ENCODE results near the gene SPATA7. TPM values are rescaled to one million over a fixed set of nuclear protein-coding genes. Genes with fewer than 3 reads are reported as not detected.

SPATA7 gene
- total and polyA plus RNA-seq, 10 of the 15 experiments (the other 5 are each of a cell fraction or from before 2014, with no cell fraction given) = 0.39 to 3.0 (median 2.2) TPM

- CTCF ChIA-PET = no interaction called here
- ATAC-seq = no peak
These were observed 3.4 kb downstream of the SPATA7 start for GRCh38 chr14:88388741-88389282.

GRCh38 chr14:88392609-88393008, 7.2 kb downstream of the SPATA7 start:
- FAIRE-seq (no peak), ATAC-seq (no peak), DNase-seq (ENCODE audit: low read depth, low spot score) (no peak)
- H3K4me2 ChIP-seq (ENCODE audit: control insufficient read depth, insufficient read depth) = no peak overlapping the region
- ChIA-PET RAD21 (ENCODE audit: unreplicated experiment) (no interaction called here), POLR2A (no interaction called here), SMC1A (ENCODE audit: uncharacterized antibody, unreplicated experiment) (interaction anchor here (1.8 kb wide), 1 partner anchor 12 kb away, joined by 6 read pairs; no protein-coding TSS in a partner anchor), CTCF (interaction anchor here (1.2 to 3.9 kb wide), 3 partner anchors 8 to 204 kb away, joined by 4 to 14 read pairs (median 5); no protein-coding TSS in a partner anchor)
- no peak for TF ChIP-seq BHLHE40 (IDR thresholded peaks at IDR 0.05; ENCODE audit: borderline replicate concordance in 1 of 2, low read depth in 2 of 2, low read length in 1 of 2)
- no peak for TF ChIP-seq SMC3 (IDR thresholded peaks at IDR 0.05; ENCODE audit: borderline replicate concordance, low read length)
- no peak for TF ChIP-seq ETV6 (conservative IDR thresholded peaks at IDR 0.05 in 1 of 2, IDR thresholded peaks at IDR 0.05 in 1 of 2; ENCODE audit: borderline replicate concordance in 1 of 2, low read depth in 1 of 2)
- TF ChIP-seq ZSCAN29 (IDR thresholded peaks at IDR 0.05) = no peak
- TF ChIP-seq HSF1 (IDR thresholded peaks at IDR 0.05; ENCODE audit: low read depth, low read length) = no peak
- TF ChIP-seq NR2C1 (IDR thresholded peaks at IDR 0.05) = no peak
- no peak for TF ChIP-seq HDAC2 (IDR thresholded peaks at IDR 0.05)
- H3K79me2 ChIP-seq (ENCODE audit: control insufficient read depth, insufficient read depth, low read length) = no peaks in the 10 kb centered on the region
- H4K20me1 ChIP-seq (ENCODE audit: control insufficient read depth, insufficient read depth) = no peaks in the 10 kb centered on the region
- no peaks in the 10 kb centered on the region for H3K4me1 ChIP-seq (ENCODE audit: control insufficient read depth, insufficient read depth, low read length)
- in situ Hi-C loops (cut with MboI) = no loop called here
- intact Hi-C loops (cut with micrococcal nuclease; ENCODE audit: unreplicated experiment) = no loop called here
- 95% methylated on average over 2 of the region's 2 CpGs for WGBS (ENCODE audit: insufficient coverage, insufficient replicate concordance, low lambda C conversion rate, missing lambda C conversion rate)
- H3K9ac ChIP-seq (ENCODE audit: control insufficient read depth, insufficient read depth, low read length) = no peak overlapping the region
- H3K27me3 ChIP-seq (replicated peaks in 1 of 2; ENCODE audit: control insufficient read depth in 2 of 2, insufficient read depth in 2 of 2, low read length in 1 of 2) = no peaks in the 10 kb centered on the region
- H3K36me3 ChIP-seq (ENCODE audit: control insufficient read depth in 2 of 2, insufficient read depth in 2 of 2, low read length in 1 of 2) = no peaks in the 10 kb centered on the region
- H3K4me3 ChIP-seq = no peak overlapping the region
- no peak overlapping the region for H3K27ac ChIP-seq (ENCODE audit: control insufficient read depth, insufficient read depth)
- H2AFZ ChIP-seq (ENCODE audit: control insufficient read depth, low read depth, low read length) = no peak overlapping the region
- BruUV-seq (replicated peaks) = no TSS peak
- H3K9me3 ChIP-seq (replicated peaks; ENCODE audit: control insufficient read depth, insufficient read depth, low read length) = no peaks in the 10 kb centered on the region

More at GRCh38 chr14:88388741-88389282, 3.4 kb downstream of the SPATA7 start:
- Histone ChIP-seq H4K20me1 (ENCODE audit: control insufficient read depth, insufficient read depth) (no peaks in the 10 kb centered on the region), H3K4me2 (ENCODE audit: control insufficient read depth, insufficient read depth) (no peak overlapping the region), H2AFZ (ENCODE audit: control insufficient read depth, low read depth, low read length) (no peak overlapping the region), H3K27ac (ENCODE audit: control insufficient read depth, insufficient read depth) (no peak overlapping the region), H3K9me3 (replicated peaks; ENCODE audit: control insufficient read depth, insufficient read depth, low read length) (no peaks in the 10 kb centered on the region), H3K4me1 (ENCODE audit: control insufficient read depth, insufficient read depth, low read length) (peaks cover 2% of the 10 kb centered on the region; the same call in 1 of the 2 replicates), H3K27me3 (replicated peaks in 1 of 2; ENCODE audit: control insufficient read depth in 2 of 2, insufficient read depth in 2 of 2, low read length in 1 of 2) (peaks cover 0 to 3% of the 10 kb centered on the region in 2 experiments; a peak in 1 of 4 replicates), H3K4me3 (no peak overlapping the region), H3K9ac (ENCODE audit: control insufficient read depth, insufficient read depth, low read length) (no peak overlapping the region), H3K36me3 (ENCODE audit: control insufficient read depth in 2 of 2, insufficient read depth in 2 of 2, low read length in 1 of 2) (no peaks in the 10 kb centered on the region), H3K79me2 (ENCODE audit: control insufficient read depth, insufficient read depth, low read length) (no peaks in the 10 kb centered on the region)
- FAIRE-seq = no peak
- no TSS peak for BruUV-seq (replicated peaks)
- no peak for TF ChIP-seq KLF5 (IDR thresholded peaks at IDR 0.05; ENCODE audit: partially characterized antibody)
- DNase-seq (ENCODE audit: low read depth, low spot score) = no peak
- ChIA-PET RAD21 (ENCODE audit: unreplicated experiment) (no interaction called here), SMC1A (ENCODE audit: uncharacterized antibody, unreplicated experiment) (interaction anchor here (1.3 kb wide), 1 partner anchor 363 kb away, joined by 3 read pairs; no protein-coding TSS in a partner anchor), POLR2A (no interaction called here)
- intact Hi-C loops (cut with micrococcal nuclease; ENCODE audit: unreplicated experiment) = loop anchor here (10.0 kb wide), 2 partner anchors 374 to 444 kb away; no protein-coding TSS in a partner anchor
- in situ Hi-C loops (cut with MboI) = no loop called here
- 68% methylated on average over 5 of the region's 6 CpGs for WGBS (ENCODE audit: insufficient coverage, insufficient replicate concordance, low lambda C conversion rate, missing lambda C conversion rate)

All from GM12878 (cell line).